ENCODE measurements around the gene TBC1D14.

TBC1D14 gene

DNA sequence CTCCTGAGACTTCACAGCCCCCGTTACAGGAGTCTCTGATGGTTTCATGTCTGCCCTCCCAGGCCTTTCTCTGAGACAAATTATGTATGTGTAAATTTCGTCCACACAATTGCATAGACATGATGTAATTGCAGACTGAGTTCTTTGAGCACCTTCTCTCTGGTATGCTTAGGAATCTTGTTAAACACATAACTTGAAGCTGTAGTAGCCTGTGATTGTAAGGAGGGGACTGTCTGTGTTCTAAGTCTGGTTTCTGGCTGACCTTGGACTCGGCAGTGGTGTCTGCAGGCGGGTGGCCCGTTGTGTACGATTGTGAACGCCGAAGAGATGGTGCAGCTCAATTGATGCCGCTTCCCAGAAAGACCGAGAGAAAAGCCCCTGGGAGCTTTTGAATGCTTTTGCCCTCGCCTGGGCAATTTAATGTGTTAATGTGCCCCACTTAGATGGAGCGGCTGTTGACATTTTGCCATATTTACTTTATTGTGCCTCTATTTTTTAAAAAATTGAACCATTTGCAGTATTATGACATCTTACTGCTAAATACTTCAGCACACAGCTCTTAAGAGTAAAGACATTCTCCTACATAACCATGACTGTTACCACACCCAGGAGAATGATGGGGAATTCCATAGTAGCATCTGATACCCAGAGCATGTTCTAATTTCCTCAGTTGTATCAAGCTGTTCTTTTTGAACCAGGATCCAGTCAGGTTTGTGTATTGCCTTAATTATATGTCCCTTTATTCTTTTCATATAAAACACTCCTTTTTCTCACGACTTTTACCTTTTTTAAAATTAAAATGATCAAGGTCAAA lies 75.2 kb downstream of the TBC1D14 start:
- Histone ChIP-seq H3K36me3 (ENCODE audit: control insufficient read depth, insufficient read depth, low read length) (no peaks in the 10 kb centered on the region; the same call in 1 of the 2 replicates), H3K27me3 (replicated peaks; ENCODE audit: control insufficient read depth, insufficient read depth, low read length) (no peaks in the 10 kb centered on the region), H3K4me3 (replicated peaks; ENCODE audit: low read depth, low read length) (0 out of 2 replicates have a peak overlapping the region, but pooled peaks have one; percentile 3)
- no peak for DNase-seq (ENCODE audit: extremely low read depth, insufficient read length)
- TF ChIP-seq, protein P1, sequence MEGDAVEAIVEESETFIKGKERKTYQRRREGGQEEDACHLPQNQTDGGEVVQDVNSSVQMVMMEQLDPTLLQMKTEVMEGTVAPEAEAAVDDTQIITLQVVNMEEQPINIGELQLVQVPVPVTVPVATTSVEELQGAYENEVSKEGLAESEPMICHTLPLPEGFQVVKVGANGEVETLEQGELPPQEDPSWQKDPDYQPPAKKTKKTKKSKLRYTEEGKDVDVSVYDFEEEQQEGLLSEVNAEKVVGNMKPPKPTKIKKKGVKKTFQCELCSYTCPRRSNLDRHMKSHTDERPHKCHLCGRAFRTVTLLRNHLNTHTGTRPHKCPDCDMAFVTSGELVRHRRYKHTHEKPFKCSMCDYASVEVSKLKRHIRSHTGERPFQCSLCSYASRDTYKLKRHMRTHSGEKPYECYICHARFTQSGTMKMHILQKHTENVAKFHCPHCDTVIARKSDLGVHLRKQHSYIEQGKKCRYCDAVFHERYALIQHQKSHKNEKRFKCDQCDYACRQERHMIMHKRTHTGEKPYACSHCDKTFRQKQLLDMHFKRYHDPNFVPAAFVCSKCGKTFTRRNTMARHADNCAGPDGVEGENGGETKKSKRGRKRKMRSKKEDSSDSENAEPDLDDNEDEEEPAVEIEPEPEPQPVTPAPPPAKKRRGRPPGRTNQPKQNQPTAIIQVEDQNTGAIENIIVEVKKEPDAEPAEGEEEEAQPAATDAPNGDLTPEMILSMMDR (IDR thresholded peaks at IDR 0.05; ENCODE audit: insufficient read depth, low read length, poor library complexity, severe bottlenecking): no peak

DNA sequence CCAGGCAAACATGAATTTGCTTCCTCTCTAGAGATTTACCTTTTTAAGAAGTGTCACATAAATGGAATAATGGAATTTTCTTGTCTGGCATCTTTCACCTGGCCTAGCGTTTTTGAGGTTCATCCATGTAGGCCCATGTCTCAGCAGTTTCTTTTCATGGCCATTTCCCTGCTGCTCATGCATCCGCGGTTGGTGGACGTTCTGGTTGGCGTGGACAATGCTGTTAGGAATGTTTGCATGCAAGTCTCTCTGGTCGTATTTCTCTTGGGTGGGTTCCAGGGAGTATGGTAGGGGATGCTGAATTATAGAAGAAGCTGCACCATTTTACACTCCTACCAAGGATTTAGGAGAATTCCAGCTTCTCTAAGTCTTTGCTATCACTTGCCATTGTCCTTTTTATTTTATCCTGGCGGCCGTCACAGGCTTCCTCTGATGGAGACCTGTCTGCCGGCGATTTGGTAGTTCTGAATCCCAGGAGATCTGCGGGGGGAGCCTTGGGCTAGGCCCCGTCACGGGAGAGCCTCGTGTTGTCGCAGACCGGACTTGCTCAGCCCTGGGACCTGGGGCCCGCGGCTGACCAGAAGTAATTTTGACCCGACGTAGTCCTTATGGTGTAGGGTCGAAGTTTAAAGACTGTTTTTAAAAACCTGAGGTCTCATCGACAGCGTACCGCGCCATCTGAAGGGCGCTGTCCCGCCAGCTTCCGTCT lies 76.6 kb downstream of the TBC1D14 start:
- DNase-seq (ENCODE audit: extremely low read depth, insufficient read length): no peak
- Histone ChIP-seq H3K36me3 (ENCODE audit: control insufficient read depth, insufficient read depth, low read length) (no peaks in the 10 kb centered on the region; the same call in none of the 2 replicates), H3K27me3 (replicated peaks; ENCODE audit: control insufficient read depth, insufficient read depth, low read length) (no peaks in the 10 kb centered on the region), H3K4me3 (replicated peaks; ENCODE audit: low read depth, low read length) (peak overlapping the region; percentile 76)
- TF ChIP-seq, protein P1 (IDR thresholded peaks at IDR 0.05; ENCODE audit: insufficient read depth, low read length, poor library complexity, severe bottlenecking): no peak

DNA sequence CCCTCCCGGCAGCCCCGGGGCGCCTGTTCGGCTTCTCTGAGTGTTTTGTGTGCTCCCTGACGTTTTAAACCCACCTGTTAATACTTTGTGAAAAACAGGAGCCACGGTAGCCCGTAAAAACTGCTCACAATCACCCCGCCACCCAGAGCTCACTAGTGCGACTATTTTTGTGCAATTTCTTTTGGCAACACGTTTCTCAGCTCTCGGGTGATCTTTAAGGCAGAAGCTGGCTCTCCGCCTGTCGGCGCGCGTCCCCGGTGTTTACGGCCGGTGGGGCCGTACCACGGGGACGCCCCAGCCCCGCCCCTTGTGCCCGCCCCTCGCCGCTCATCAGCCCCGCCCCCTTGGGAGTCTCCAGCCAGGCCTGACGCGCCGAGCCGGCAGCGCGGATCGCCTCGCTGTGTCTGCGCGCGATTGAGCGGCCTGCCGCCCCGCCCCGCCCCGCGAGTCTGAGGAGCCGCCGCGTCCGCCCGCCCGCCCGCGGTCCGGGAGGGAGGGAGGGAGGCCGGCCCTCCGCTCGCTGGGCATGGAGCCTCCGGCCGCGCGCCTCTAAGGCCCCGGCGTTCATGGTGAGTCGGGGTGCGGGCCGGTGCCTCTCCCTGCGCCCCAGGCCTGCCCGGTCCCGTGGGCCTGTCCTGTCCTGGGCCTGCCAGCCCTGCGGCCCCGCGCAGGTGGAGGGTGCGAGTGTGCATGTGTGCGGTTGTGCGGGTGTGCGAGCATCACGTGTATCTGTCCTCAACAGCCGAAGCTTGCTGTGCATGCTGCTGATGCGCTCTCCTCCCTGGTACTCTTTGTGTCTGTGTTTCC lies 77.4 kb downstream of the TBC1D14 start:
- H3K27me3 ChIP-seq (replicated peaks; ENCODE audit: control insufficient read depth, insufficient read depth, low read length): no peaks in the 10 kb centered on the region
- peak overlapping the region; percentile 92 for H3K4me3 ChIP-seq (replicated peaks; ENCODE audit: low read depth, low read length)
- H3K36me3 ChIP-seq (ENCODE audit: control insufficient read depth, insufficient read depth, low read length): no peaks in the 10 kb centered on the region; the same call in none of the 2 replicates
- peak; percentile 94 for DNase-seq (ENCODE audit: extremely low read depth, insufficient read length)
- TF ChIP-seq, protein P1 (IDR thresholded peaks at IDR 0.05; ENCODE audit: insufficient read depth, low read length, poor library complexity, severe bottlenecking): no peak

DNA sequence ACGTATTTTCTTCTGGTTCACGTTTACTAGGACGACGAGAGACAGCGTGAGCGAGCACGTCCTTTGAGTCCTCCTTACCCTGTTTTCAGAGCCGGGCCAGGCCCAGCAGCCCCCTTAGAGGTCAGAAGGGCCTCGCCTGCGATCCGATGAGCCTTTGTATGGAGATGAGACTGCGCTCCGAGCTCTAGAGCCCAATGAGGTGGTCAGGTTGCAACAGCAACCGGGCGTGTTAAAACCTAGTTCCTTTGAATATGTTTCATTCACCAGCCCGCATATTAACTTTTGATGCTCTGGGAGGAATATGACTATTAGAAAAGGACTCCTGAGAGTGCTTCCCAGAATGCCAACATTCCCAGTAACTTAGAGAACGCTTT lies 77.9 kb downstream of the TBC1D14 start:
- no peaks in the 10 kb centered on the region for H3K27me3 ChIP-seq (replicated peaks; ENCODE audit: control insufficient read depth, insufficient read depth, low read length)
- no peak for DNase-seq (ENCODE audit: extremely low read depth, insufficient read length)
- no peaks in the 10 kb centered on the region; the same call in none of the 2 replicates for H3K36me3 ChIP-seq (ENCODE audit: control insufficient read depth, insufficient read depth, low read length)
- peak overlapping the region; percentile 92 for H3K4me3 ChIP-seq (replicated peaks; ENCODE audit: low read depth, low read length)
- TF ChIP-seq, protein P1 (IDR thresholded peaks at IDR 0.05; ENCODE audit: insufficient read depth, low read length, poor library complexity, severe bottlenecking): no peak

DNA sequence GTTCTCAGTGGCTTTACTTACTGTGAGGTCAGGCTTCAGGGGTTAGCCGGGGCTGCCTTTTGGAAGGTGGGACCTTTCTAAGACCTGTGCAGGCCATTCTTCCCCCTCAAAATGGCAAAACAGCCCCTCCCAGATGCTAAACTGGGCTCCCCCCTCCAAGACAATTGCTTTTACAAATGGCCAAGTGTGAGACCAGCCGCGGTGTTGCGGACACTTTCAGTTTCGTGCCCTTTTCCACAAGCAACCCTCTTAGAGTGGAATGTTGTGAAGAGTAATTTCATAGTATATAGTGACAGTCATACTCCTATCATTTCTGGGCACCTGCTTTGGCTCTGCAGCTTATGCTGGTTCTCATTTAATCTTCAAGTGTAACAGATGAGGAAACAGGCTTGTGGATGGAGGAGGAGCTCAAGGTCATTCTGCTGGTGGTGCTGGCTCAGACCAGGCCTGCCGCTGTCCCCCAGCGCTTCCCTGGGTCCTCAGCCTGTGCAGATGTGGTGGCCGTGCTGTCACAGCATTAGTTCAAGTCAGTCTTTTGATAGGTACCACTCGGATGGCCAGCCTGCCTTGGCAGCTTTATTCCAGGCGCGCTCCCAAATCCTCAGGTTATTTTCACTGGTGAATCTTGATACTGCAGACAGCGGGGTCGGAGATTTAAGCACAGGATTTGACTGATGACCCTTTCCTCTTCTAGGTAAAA lies 78.5 kb downstream of the TBC1D14 start:
- Histone ChIP-seq H3K27me3 (replicated peaks; ENCODE audit: control insufficient read depth, insufficient read depth, low read length) (no peaks in the 10 kb centered on the region), H3K4me3 (replicated peaks; ENCODE audit: low read depth, low read length) (peak overlapping the region; percentile 92), H3K36me3 (ENCODE audit: control insufficient read depth, insufficient read depth, low read length) (no peaks in the 10 kb centered on the region; the same call in none of the 2 replicates)
- TF ChIP-seq, protein P1 (IDR thresholded peaks at IDR 0.05; ENCODE audit: insufficient read depth, low read length, poor library complexity, severe bottlenecking): no peak
- DNase-seq (ENCODE audit: extremely low read depth, insufficient read length): no peak

All from GM06990 (cell line).